Measurements from ENCODE around the gene RCN1. TPM values are rescaled to one million over a fixed set of nuclear protein-coding genes. Genes with fewer than 3 reads are reported as not detected.
"Not testable (repeated sequence)": the region's sequence is repeated elsewhere in the genome, so short reads cannot be mapped to it uniquely, and the experiment has no call there.

The RCN1 gene
- total and polyA plus RNA-seq, 2 experiments from 2014 or later, result 107 to 140 TPM

DNA sequence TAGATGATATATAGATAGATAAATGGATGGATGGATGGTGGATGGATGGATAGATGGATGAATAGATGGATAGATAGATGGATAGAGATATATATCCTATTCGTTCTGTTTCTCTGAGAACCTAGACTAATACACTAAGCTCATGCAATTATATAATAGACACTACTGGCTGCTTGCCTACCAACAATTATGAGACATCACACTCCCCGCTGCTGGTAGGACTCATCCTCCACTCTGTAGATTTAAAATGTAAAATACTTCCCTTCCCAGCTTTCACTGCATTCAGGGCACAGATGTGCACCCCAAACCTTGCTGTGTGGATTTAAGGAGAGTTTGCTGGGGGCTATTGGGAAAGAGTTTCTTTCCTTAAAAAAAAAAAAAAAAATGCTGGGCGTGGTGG is 28.3 kb upstream of the RCN1 start:
- H3K36me3 Mint-ChIP-seq (ENCODE audit: low read depth), result no peaks in the 10 kb centered on the region
- Histone ChIP-seq H3F3A (replicated peaks; ENCODE audit: low read depth) (no peaks in the 10 kb centered on the region), H3K27me3 (ENCODE audit: insufficient read depth) (no peaks in the 10 kb centered on the region), H3K4me2 (no peak overlapping the region), H3K9me2 (ENCODE audit: insufficient read depth) (no peaks in the 10 kb centered on the region), H4K20me1 (replicated peaks; ENCODE audit: insufficient read depth) (no peaks in the 10 kb centered on the region), H3K36me3 (ENCODE audit: insufficient read depth) (no peaks in the 10 kb centered on the region), H2AFZ (no peak overlapping the region), H3K27ac (ENCODE audit: low read depth) (no peak overlapping the region), H3K4me1 (ENCODE audit: insufficient read depth) (no peaks in the 10 kb centered on the region), H3K79me2 (replicated peaks; ENCODE audit: insufficient read depth) (no peaks in the 10 kb centered on the region), H3K4me3 (no peak overlapping the region)
- H3K4me3 Mint-ChIP-seq, result no peak overlapping the region
- DNase-seq (ENCODE audit: low spot score), result no peak
- TF ChIP-seq, protein P1, sequence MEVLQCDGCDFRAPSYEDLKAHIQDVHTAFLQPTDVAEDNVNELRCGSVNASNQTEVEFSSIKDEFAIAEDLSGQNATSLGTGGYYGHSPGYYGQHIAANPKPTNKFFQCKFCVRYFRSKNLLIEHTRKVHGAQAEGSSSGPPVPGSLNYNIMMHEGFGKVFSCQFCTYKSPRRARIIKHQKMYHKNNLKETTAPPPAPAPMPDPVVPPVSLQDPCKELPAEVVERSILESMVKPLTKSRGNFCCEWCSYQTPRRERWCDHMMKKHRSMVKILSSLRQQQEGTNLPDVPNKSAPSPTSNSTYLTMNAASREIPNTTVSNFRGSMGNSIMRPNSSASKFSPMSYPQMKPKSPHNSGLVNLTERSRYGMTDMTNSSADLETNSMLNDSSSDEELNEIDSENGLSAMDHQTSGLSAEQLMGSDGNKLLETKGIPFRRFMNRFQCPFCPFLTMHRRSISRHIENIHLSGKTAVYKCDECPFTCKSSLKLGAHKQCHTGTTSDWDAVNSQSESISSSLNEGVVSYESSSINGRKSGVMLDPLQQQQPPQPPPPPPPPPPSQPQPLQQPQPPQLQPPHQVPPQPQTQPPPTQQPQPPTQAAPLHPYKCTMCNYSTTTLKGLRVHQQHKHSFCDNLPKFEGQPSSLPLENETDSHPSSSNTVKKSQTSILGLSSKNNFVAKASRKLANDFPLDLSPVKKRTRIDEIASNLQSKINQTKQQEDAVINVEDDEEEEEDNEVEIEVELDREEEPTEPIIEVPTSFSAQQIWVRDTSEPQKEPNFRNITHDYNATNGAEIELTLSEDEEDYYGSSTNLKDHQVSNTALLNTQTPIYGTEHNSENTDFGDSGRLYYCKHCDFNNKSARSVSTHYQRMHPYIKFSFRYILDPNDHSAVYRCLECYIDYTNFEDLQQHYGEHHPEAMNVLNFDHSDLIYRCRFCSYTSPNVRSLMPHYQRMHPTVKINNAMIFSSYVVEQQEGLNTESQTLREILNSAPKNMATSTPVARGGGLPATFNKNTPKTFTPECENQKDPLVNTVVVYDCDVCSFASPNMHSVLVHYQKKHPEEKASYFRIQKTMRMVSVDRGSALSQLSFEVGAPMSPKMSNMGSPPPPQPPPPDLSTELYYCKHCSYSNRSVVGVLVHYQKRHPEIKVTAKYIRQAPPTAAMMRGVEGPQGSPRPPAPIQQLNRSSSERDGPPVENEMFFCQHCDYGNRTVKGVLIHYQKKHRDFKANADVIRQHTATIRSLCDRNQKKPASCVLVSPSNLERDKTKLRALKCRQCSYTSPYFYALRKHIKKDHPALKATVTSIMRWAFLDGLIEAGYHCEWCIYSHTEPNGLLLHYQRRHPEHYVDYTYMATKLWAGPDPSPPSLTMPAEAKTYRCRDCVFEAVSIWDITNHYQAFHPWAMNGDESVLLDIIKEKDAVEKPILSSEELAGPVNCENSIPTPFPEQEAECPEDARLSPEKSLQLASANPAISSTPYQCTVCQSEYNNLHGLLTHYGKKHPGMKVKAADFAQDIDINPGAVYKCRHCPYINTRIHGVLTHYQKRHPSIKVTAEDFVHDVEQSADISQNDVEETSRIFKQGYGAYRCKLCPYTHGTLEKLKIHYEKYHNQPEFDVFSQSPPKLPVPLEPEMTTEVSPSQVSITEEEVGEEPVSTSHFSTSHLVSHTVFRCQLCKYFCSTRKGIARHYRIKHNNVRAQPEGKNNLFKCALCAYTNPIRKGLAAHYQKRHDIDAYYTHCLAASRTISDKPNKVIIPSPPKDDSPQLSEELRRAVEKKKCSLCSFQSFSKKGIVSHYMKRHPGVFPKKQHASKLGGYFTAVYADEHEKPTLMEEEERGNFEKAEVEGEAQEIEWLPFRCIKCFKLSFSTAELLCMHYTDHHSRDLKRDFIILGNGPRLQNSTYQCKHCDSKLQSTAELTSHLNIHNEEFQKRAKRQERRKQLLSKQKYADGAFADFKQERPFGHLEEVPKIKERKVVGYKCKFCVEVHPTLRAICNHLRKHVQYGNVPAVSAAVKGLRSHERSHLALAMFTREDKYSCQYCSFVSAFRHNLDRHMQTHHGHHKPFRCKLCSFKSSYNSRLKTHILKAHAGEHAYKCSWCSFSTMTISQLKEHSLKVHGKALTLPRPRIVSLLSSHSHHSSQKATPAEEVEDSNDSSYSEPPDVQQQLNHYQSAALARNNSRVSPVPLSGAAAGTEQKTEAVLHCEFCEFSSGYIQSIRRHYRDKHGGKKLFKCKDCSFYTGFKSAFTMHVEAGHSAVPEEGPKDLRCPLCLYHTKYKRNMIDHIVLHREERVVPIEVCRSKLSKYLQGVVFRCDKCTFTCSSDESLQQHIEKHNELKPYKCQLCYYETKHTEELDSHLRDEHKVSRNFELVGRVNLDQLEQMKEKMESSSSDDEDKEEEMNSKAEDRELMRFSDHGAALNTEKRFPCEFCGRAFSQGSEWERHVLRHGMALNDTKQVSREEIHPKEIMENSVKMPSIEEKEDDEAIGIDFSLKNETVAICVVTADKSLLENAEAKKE (CRISPR knock-in tag; IDR thresholded peaks at IDR 0.05), result no peak
- no peaks in the 10 kb centered on the region for H3K4me1 Mint-ChIP-seq
- no peak overlapping the region for H3K27ac Mint-ChIP-seq
- ATAC-seq, result no peak
- H3K9me3 Mint-ChIP-seq, result no peaks in the 10 kb centered on the region
- peaks cover 3% of the 10 kb centered on the region for H3K27me3 Mint-ChIP-seq (ENCODE audit: insufficient read depth, low read depth, poor library complexity)

DNA sequence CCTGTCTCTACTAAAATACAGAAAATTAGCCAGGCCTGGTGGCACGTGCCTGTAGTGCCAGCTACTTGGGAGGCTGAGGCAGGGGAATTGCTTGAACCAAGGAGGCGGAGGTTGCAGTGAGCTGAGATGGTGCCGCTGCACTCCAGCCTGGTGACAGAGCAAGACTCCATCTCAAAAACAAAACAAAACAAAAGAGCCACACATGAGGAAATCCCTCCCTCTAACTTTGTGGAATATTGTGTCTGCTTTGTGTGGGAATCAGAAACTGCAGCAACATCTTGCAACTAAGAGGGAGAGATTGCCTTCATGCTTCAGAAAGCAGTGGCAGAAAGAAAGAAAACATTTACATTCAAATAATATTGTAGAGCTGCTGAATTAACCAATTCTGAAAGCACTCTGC is 27.8 kb upstream of the RCN1 start:
- H3K4me3 ChIP-seq; H2AFZ ChIP-seq; H3K4me1 Mint-ChIP-seq; H3K27me3 Mint-ChIP-seq (ENCODE audit: insufficient read depth, low read depth, poor library complexity); H3K27me3 ChIP-seq (ENCODE audit: insufficient read depth); DNase-seq (ENCODE audit: low spot score); H3K4me3 Mint-ChIP-seq; H3K9me2 ChIP-seq (ENCODE audit: insufficient read depth); H3K4me2 ChIP-seq; ATAC-seq; H3K36me3 ChIP-seq (ENCODE audit: insufficient read depth); H3K36me3 Mint-ChIP-seq (ENCODE audit: low read depth); H4K20me1 ChIP-seq (replicated peaks; ENCODE audit: insufficient read depth); H3F3A ChIP-seq (replicated peaks; ENCODE audit: low read depth); H3K4me1 ChIP-seq (ENCODE audit: insufficient read depth); H3K79me2 ChIP-seq (replicated peaks; ENCODE audit: insufficient read depth); H3K27ac Mint-ChIP-seq; H3K27ac ChIP-seq (ENCODE audit: low read depth); H3K9me3 Mint-ChIP-seq: not testable (repeated sequence)
